Measurements from ENCODE around the gene TEX19.
"Not testable (repeated sequence)": the region's sequence is repeated elsewhere in the genome, so short reads cannot be mapped to it uniquely, and the experiment has no call there.

TEX19 gene

DNA sequence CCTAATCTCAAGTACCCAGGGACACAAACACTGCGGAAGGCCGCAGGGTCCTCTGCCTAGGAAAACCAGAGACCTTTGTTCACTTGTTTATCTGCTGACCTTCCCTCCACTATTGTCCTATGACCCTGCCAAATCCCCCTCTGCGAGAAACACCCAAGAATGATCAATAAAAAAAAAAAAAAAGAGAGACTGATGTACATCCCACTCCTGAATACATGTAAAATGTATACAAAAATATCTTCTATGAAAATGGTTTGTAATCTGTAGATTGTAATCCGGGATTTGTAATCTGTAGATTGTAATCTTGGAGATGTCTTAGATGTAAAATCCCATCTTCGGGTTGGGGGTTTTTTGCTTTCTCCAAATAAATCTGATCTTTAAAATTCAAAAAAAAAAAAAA is 18.2 kb downstream of the TEX19 start:
- not testable (repeated sequence) for DNase-seq (ENCODE audit: low read depth)

GRCh38 chr17:82377924-82378740 is 19.1 kb downstream of the TEX19 start:
- no peak for DNase-seq (ENCODE audit: low read depth)

- no peak for DNase-seq (ENCODE audit: low read depth)
Observed at GRCh38 chr17:82378741-82379021, 19.6 kb downstream of the TEX19 start.

- no peak for DNase-seq (ENCODE audit: low read depth)
Observed at GRCh38 chr17:82380860-82381702, 22.0 kb downstream of the TEX19 start.

DNA sequence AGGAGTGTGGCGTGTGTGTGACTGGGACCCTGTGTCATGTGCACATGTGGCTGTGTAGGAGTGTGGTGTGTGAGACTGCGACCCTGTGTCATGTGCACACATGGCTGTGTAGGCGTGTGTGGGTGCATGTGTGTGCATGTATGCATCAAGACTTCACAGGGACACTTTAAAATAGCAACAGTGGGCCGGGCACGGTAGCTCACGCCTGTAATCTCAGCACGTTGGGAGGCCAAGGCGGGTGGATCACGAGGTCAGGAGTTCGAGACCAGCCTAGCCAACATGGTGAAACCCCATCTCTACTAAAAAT is 22.6 kb downstream of the TEX19 start:
- DNase-seq (ENCODE audit: low read depth) = not testable (repeated sequence)

- not testable (repeated sequence) for DNase-seq (ENCODE audit: low read depth)
Observed at GRCh38 chr17:82382220-82382932, 23.3 kb downstream of the TEX19 start.

- DNase-seq (ENCODE audit: low read depth) = no peak
Observed at GRCh38 chr17:82382933-82383255, 23.8 kb downstream of the TEX19 start.

DNA sequence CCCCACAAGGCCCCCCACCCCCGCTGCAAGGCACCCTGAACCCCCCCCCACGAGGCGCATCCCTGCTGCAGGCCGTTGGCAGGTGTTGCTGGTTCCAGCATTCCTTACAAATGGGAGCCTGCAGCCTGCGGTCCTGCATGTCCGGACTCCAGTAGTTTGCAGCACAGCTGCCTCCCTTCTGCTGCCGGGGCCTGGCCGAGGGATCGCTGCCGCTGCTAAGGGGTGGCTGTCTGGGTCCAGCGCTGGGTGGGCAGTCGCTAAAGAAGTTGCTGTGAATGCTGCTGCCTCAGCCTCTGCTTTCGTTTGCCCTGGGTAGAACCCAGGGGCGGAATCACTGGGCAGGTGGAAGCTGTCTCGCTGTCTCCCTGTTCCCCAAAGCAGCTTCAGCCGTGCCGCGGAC is 24.4 kb downstream of the TEX19 start:
- DNase-seq (ENCODE audit: low read depth) = no peak

- no peak for DNase-seq (ENCODE audit: low read depth)
Observed at GRCh38 chr17:82384051-82384729, 25.1 kb downstream of the TEX19 start.

DNA sequence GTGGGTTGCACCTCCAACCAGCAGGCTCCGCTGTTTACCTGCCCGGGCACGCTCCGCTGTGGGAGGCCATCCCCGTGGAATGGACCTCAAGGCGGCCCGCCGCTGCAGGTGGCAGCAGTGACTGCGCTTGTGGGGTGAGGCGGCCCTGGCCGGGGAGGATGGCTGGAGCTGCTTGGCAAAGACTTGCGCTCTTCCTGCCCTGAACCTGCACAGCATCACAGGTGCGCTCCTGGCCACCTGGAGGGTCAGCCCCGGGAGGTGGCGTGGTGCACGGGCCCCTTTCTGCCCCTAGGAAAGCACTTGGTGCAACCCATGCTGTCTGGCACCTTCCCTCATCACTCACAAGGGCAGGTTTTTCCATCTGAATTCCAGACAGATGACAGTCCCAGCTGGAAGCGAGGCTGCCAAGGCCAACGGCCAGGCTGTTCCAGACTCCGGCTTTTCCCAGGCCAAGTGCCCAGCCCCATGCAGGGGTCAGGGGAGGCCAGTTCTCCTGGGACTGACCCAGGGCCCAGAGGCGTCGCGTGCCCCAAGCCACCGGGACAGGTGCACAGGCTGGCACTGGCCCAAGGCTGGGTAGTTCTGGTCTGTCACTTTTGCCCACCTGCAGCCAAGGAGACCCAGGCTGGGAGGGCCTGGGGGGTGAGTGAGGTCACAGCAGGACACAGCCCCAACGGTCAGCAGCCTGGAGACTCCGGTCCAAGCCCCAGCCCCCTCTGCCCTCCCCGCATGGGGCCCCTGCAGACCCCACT is 25.9 kb downstream of the TEX19 start:
- DNase-seq (ENCODE audit: low read depth) = no peak

GRCh38 chr17:82385559-82386254 is 26.7 kb downstream of the TEX19 start:
- no peak for DNase-seq (ENCODE audit: low read depth)

GRCh38 chr17:82386255-82386831 is 27.3 kb downstream of the TEX19 start:
- no peak for DNase-seq (ENCODE audit: low read depth)

DNA sequence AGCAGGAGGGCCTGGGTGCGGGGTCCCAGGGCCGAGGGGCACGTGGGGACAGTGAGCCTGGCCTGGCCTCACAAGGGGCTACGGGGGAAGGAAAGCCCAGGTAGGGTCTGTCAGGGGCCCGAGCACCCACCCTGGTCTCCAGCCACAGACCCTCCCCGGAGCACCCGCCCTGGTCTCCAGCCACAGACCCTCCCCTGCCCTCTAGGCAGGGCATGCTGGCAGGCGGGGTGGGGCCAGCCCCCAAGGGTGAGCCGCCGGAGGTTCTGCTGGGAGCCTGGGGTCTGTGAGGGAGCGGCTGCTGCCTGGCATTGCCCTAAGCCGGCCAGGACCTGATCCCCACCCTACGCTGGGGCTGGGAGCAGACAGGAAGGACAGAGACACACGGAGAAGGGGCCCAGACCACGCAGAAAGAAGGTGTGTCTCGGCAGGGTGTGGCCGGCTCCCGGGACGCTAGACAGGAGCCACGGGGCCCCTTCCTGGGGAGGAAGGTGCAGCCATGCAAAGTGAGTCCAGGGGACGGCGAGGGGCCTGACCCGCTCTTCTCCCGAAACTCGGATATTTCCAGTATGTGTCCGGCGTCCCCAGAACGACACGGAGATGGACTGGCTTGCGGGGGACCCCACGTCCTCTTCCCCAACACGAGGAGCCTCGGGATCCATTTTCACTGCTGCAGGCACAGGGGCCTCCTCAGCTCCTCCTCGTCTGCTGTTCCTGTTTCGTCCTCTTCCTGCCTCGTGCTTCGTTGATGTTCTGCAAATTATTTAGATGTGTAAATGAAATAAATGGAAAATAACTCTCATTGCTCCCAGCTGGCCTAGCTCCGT is 28.0 kb downstream of the TEX19 start:
- no peak for DNase-seq (ENCODE audit: low read depth)

DNA sequence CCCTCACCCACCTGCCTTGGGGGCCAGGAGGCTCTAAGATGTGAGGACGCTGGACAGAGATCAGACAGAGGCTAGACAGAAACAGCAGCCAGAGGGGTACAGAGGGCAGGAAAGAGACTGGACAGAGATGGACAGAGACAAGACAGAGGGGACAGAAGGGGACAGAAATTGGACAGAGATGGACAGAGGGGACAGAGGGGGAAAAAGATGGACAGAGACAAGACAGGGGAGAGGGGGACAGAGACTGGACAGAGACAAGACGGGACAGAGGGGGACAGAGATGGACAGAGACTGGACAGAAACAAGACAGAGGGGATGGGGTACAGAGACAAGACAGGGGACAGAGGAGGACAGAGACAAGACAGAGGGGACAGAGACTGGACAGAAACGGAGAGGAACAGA is 28.7 kb downstream of the TEX19 start:
- DNase-seq (ENCODE audit: low read depth) = no peak

DNA sequence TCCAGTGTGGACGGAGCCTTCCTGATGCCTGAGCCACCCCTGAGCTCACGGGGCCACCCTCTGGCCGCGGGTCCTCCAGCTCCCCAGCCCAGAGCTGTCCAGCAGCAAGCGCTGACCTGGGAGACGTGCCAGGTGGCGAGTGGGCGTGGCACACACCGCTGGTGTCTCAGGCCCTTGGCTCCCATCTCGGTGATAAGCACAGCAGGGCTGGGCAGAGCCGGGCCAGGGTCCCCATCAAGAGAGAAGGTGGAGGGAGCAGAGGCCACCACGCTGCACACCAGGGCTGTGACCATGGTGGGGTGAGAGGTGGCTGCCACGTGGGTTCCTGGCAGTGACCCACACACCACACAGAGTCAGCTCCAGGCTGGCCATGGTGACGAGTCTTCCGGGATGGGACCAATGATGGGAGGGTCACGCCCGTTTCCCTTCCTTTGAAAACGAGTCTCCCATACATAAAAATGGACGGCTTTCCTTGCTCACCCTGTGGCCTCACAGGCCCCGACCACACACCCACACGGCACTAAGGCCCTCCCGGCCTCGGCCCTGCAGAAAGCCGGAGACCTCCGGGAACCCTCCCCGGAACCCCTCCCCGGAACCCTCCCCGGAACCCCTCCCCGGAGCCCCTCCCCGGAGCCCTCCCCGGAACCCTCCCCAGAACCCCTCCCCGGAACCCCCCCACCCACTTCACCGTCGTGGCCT is 29.3 kb downstream of the TEX19 start:
- no peak for DNase-seq (ENCODE audit: low read depth)

GRCh38 chr17:82388922-82389283 is 29.9 kb downstream of the TEX19 start:
- DNase-seq (ENCODE audit: low read depth) = no peak

GRCh38 chr17:82389379-82389778 is 30.3 kb downstream of the TEX19 start:
- no peak for DNase-seq (ENCODE audit: low read depth)

GRCh38 chr17:82390015-82390859 is 31.2 kb downstream of the TEX19 start:
- DNase-seq (ENCODE audit: low read depth) = no peak
